ENCODE data around the gene ANKAR.
"Not testable (repeated sequence)": the region's sequence is repeated elsewhere in the genome, so short reads cannot be mapped to it uniquely, and the experiment has no call there.

The ANKAR gene

DNA sequence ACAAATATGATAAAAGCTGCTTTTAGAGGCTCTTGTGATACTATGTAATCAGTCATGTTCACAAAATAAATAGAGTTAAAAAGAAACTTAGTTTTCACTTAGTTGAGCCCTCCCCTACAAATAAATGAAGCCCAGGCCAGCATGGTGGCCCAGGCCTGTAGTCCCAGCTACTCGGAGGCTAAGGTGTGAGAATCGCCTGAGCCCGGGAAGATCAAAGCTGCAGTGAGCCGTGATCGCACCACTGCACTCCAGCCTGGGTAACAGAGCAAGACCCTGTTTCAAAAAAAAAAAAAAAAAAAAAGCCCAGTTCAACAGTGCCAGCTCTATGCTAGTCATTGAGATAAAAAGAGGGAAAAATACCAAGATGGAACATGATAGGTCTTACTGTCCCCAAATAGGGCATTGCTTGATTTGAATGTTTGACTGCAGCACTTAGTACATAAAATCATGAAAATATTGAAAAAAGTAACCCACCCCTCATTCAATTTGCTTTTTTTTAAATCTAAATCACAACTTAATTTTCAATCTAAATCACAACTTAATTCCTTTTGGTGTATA, 11.7 kb upstream of the ANKAR start:
- Histone ChIP-seq H3K4me3 (ENCODE audit: low read length) (no peak overlapping the region), H3K27me3 (ENCODE audit: control insufficient read depth, insufficient read depth, low read length) (no peaks in the 10 kb centered on the region), H3K9ac (ENCODE audit: low read length) (peak overlapping the region; percentile 8), H3K4me1 (ENCODE audit: control insufficient read depth, insufficient read depth, low read length) (peaks cover 14% of the 10 kb centered on the region), H3K36me3 (ENCODE audit: control insufficient read depth, insufficient read depth, low read length) (no peaks in the 10 kb centered on the region), H3K9me3 (ENCODE audit: control insufficient read depth, low read length) (no peaks in the 10 kb centered on the region)

DNA sequence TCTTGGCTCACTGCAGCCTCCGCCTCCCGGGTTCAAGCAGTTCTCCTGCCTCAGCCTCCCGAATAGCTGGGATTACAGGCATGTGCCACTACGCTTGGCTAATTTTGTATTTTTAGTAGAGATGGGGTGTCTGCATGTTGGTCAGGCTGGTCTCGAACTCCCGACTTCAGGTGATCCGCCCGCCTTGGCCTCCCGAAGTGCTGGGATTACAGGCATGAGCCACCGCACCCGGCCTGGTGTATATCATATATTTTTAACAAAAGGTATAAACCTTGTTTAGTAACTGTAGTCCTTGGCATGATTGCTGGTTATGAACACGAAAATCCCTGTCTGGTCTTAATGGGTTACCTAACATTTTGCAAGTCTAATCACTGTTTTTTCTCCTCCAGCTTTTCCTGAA, 11.2 kb upstream of the ANKAR start:
- not testable (repeated sequence) for H3K36me3 ChIP-seq (ENCODE audit: control insufficient read depth, insufficient read depth, low read length); H3K9me3 ChIP-seq (ENCODE audit: control insufficient read depth, low read length); H3K9ac ChIP-seq (ENCODE audit: low read length); H3K27me3 ChIP-seq (ENCODE audit: control insufficient read depth, insufficient read depth, low read length); H3K4me1 ChIP-seq (ENCODE audit: control insufficient read depth, insufficient read depth, low read length); H3K4me3 ChIP-seq (ENCODE audit: low read length)

DNA sequence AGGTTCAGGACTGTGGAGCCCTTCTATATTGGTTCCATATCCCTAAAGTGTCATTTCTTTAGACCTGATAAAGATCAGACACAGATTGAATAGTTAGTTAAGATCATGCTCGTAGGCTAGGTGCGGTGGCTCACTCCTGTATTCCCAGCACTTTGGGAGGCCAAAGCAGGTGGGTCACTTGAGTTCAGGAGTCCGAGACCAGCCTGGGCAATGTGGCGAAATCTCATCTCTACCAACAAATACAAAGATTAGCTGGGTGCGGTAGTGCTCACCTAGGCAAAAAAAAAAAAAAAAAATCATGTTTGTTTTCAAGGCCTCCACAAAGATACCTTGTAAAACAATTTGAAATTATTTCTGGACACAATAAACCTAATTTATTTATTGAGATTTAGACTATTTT, 4.6 kb upstream of the ANKAR start:
- Histone ChIP-seq H3K9ac (ENCODE audit: low read length) (no peak overlapping the region), H3K4me3 (ENCODE audit: low read length) (no peak overlapping the region), H3K36me3 (ENCODE audit: control insufficient read depth, insufficient read depth, low read length) (no peaks in the 10 kb centered on the region), H3K27me3 (ENCODE audit: control insufficient read depth, insufficient read depth, low read length) (no peaks in the 10 kb centered on the region), H3K4me1 (ENCODE audit: control insufficient read depth, insufficient read depth, low read length) (no peaks in the 10 kb centered on the region), H3K9me3 (ENCODE audit: control insufficient read depth, low read length) (no peaks in the 10 kb centered on the region)

DNA sequence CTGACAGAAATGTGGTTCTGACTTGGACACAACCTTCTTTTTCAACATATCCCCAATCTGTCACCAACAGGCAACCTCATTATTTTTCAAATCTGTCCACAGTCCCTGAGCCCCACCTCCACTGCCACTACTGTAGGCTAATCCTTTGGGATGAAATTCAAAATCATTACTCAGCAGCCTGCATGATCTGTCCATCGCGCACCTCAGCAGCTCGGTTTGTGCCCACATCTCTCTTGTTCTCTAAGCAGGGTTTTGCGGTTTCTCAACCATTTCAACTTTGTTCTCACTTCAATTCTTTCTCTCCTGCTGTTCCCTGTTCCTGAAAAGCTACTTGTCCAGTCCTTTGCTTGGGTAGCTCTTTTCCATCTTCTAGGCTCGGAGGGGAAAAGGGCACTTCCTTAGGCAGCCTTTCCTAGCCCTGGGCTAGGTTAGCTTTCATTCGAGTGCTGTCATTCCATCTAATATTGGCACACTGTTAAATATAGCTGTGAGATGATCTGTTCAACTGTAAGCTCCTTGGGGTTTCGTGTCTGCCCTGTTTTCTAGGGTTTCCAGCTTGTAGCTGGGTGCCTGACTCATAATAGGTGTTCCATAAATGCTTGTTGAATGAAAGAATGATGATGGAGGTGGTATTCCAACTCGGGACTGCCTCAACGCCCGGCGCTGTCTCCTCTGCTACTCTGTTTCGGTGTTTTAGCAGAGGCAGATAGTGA, 653 bp upstream of the ANKAR start:
- Histone ChIP-seq H3K27me3 (ENCODE audit: control insufficient read depth, insufficient read depth, low read length) (no peaks in the 10 kb centered on the region), H3K9me3 (ENCODE audit: control insufficient read depth, low read length) (no peaks in the 10 kb centered on the region), H3K4me1 (ENCODE audit: control insufficient read depth, insufficient read depth, low read length) (no peaks in the 10 kb centered on the region), H3K9ac (ENCODE audit: low read length) (peak overlapping the region; percentile 99), H3K36me3 (ENCODE audit: control insufficient read depth, insufficient read depth, low read length) (no peaks in the 10 kb centered on the region), H3K4me3 (ENCODE audit: low read length) (no peak overlapping the region)

DNA sequence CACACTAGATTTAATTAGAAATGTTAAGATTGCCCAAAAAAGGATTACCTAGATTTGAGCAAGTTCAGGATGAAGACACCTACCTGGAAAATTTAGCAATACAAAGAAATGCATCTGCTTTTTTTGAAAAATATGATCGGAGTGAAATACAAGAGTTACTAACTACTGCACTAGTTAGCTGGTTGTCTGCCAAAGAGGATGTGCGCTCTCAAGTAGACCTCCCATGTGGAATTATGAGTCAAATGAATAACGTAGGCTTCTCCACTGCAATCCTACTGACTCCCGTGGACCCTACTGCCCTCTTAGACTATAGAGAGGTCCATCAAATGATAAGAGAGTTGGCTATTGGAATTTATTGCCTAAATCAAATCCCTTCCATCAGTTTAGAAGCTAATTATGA, 2.0 kb downstream of the ANKAR start:
- Histone ChIP-seq H3K4me1 (ENCODE audit: control insufficient read depth, insufficient read depth, low read length) (no peaks in the 10 kb centered on the region), H3K36me3 (ENCODE audit: control insufficient read depth, insufficient read depth, low read length) (no peaks in the 10 kb centered on the region), H3K4me3 (ENCODE audit: low read length) (no peak overlapping the region), H3K27me3 (ENCODE audit: control insufficient read depth, insufficient read depth, low read length) (no peaks in the 10 kb centered on the region), H3K9ac (ENCODE audit: low read length) (no peak overlapping the region), H3K9me3 (ENCODE audit: control insufficient read depth, low read length) (no peaks in the 10 kb centered on the region)

DNA sequence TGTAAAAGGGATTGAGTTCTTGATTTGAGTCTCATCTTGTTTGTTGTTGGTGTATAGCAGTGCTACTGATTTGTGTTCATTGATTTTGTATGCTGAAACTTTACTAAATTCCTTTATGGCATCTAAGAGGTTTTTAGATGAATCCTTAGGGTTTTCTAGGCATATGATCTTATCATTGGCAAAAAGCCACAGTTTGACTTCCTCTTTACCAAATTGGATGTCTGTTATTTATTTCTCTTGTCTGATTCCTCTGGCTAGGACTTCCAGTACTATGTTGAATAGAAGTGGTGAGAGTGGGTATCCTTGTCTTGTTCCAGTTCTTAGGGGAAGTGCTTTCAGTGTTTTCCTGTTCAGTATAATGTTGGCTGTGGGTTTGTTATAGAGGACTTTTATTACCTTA, 4.8 kb downstream of the ANKAR start:
- H3K9me3 ChIP-seq (ENCODE audit: control insufficient read depth, low read length) = no peaks in the 10 kb centered on the region
- H3K4me3 ChIP-seq (ENCODE audit: low read length) = no peak overlapping the region
- no peaks in the 10 kb centered on the region for H3K36me3 ChIP-seq (ENCODE audit: control insufficient read depth, insufficient read depth, low read length)
- no peaks in the 10 kb centered on the region for H3K4me1 ChIP-seq (ENCODE audit: control insufficient read depth, insufficient read depth, low read length)
- H3K9ac ChIP-seq (ENCODE audit: low read length) = no peak overlapping the region
- H3K27me3 ChIP-seq (ENCODE audit: control insufficient read depth, insufficient read depth, low read length) = no peaks in the 10 kb centered on the region

DNA sequence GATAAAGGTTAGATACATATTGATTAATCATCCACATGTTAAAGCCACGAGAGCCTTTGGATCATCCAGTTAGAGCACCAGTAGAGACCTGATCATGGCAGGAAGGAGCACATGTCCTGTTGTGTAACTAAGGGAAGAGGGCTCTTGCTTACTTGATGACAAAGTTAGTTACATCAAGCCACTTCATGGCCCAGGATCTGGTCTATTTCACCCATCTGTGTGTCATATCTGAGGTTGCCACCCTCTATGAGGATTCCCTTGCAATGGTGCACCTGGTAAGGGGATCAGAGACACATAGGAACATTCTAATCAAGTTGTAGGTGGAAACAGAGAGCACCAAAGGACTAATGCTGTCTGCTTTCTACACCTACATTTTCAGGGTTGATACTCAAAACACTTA, 6.7 kb downstream of the ANKAR start:
- Histone ChIP-seq H3K36me3 (ENCODE audit: control insufficient read depth, insufficient read depth, low read length) (no peaks in the 10 kb centered on the region), H3K4me3 (ENCODE audit: low read length) (no peak overlapping the region), H3K9ac (ENCODE audit: low read length) (no peak overlapping the region), H3K9me3 (ENCODE audit: control insufficient read depth, low read length) (no peaks in the 10 kb centered on the region), H3K4me1 (ENCODE audit: control insufficient read depth, insufficient read depth, low read length) (peaks cover 5% of the 10 kb centered on the region), H3K27me3 (ENCODE audit: control insufficient read depth, insufficient read depth, low read length) (no peaks in the 10 kb centered on the region)

DNA sequence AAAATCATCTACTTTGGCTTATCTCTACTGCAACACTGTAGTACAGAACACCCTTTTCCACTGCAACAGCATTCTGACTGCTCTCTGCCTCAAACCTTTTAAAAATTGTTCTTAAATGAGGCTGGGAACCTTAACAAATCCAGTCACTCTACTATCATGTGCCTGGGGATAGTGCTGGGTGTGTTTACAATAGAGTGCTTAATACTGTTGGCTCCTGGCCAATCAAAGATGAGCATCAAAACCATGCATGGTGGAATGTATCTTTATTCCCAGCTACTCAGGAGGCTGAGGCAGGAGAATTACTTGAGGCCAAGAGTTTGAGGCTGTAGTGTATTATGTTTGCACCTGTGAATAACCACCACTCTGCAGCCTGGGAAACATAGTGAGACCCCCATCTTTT, 7.4 kb downstream of the ANKAR start:
- H3K9ac ChIP-seq (ENCODE audit: low read length) = no peak overlapping the region
- H3K4me3 ChIP-seq (ENCODE audit: low read length) = no peak overlapping the region

DNA sequence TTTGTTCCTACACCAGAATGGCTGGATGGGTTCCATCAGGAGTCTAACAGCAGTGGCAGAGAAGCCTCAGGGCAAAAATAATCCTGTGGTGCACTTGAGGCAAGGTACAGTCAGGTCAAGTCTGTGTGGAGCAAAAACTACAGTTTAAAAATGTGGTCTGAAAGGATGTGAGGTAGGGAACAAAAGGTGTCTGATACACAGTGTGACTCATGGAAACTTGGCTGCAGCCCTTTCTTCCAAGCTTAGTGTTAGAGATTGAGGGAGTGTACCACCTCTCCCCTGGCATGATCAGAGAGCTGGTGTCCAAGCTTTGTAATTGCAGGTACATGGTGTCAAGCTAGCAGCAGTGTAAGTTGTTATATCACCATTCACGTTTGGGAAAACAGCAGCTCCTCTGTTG, 8.9 kb downstream of the ANKAR start:
- H3K4me1 ChIP-seq (ENCODE audit: control insufficient read depth, insufficient read depth, low read length) = peaks cover 5% of the 10 kb centered on the region
- H3K4me3 ChIP-seq (ENCODE audit: low read length) = no peak overlapping the region
- no peak overlapping the region for H3K9ac ChIP-seq (ENCODE audit: low read length)
- no peaks in the 10 kb centered on the region for H3K27me3 ChIP-seq (ENCODE audit: control insufficient read depth, insufficient read depth, low read length)
- no peaks in the 10 kb centered on the region for H3K9me3 ChIP-seq (ENCODE audit: control insufficient read depth, low read length)
- H3K36me3 ChIP-seq (ENCODE audit: control insufficient read depth, insufficient read depth, low read length) = no peaks in the 10 kb centered on the region

More for the DNA sequence above, 7.4 kb downstream of the ANKAR start:
- Histone ChIP-seq H3K9me3 (ENCODE audit: control insufficient read depth, low read length) (no peaks in the 10 kb centered on the region), H3K27me3 (ENCODE audit: control insufficient read depth, insufficient read depth, low read length) (no peaks in the 10 kb centered on the region), H3K4me1 (ENCODE audit: control insufficient read depth, insufficient read depth, low read length) (peaks cover 5% of the 10 kb centered on the region), H3K36me3 (ENCODE audit: control insufficient read depth, insufficient read depth, low read length) (no peaks in the 10 kb centered on the region)

DNA sequence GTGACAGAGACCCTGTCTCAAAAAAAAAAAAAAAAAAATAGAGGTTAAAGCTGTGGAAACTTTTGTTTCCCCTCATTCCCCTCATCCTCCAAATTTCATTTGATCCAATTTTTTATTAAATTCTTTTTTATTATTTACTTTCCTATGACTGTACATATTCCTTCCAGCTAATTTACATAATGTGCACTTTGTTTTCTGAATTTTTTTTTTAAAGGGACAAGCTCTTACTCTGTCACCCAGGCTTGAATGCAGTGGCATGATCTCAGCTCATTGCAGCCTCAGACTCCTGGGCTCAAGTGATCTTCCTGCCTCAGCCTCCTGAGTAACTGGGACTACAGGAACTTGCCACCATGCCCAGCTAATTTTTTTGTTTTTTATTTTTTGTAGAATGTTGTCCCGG, 10.3 kb downstream of the ANKAR start:
- Histone ChIP-seq H3K36me3 (ENCODE audit: control insufficient read depth, insufficient read depth, low read length) (no peaks in the 10 kb centered on the region), H3K9ac (ENCODE audit: low read length) (no peak overlapping the region), H3K9me3 (ENCODE audit: control insufficient read depth, low read length) (no peaks in the 10 kb centered on the region), H3K27me3 (ENCODE audit: control insufficient read depth, insufficient read depth, low read length) (no peaks in the 10 kb centered on the region), H3K4me3 (ENCODE audit: low read length) (no peak overlapping the region), H3K4me1 (ENCODE audit: control insufficient read depth, insufficient read depth, low read length) (peaks cover 5% of the 10 kb centered on the region)

DNA sequence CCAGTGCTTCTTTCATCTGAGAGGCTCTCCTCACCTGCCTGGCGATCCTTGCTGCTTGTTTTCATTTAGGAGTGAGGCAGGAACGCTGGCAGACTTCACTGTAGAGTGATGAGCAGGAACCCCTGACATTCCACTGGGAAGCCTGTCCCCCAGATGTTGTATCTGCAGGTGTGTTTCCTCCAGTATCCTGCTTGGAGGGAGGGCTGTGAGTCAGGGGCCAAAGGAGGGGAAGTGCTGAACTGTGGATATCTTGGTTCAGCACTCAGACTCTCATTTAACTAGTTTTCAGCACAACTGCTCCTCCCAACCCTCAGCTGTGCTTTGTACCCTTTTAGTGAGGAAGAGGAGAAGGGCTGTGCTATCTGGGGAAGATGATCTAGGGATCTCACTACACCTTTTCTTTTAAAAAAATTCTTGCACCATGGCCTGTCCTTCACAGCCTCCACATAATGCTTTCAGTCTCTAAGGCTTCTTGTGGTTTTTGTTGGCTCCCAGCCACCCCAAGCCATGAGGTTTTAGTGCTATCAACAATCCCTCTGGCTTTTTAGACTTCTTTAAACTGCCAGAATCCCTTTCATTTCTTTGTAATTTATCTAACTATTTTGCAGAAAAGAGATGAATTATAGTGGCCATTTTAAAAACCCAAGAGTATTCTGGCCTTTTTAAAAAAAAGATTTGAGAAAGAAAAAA, 11.2 kb downstream of the ANKAR start:
- Histone ChIP-seq H3K9me3 (ENCODE audit: control insufficient read depth, low read length) (no peaks in the 10 kb centered on the region), H3K4me3 (ENCODE audit: low read length) (no peak overlapping the region), H3K9ac (ENCODE audit: low read length) (no peak overlapping the region), H3K27me3 (ENCODE audit: control insufficient read depth, insufficient read depth, low read length) (no peaks in the 10 kb centered on the region), H3K36me3 (ENCODE audit: control insufficient read depth, insufficient read depth, low read length) (no peaks in the 10 kb centered on the region), H3K4me1 (ENCODE audit: control insufficient read depth, insufficient read depth, low read length) (peaks cover 5% of the 10 kb centered on the region)

DNA sequence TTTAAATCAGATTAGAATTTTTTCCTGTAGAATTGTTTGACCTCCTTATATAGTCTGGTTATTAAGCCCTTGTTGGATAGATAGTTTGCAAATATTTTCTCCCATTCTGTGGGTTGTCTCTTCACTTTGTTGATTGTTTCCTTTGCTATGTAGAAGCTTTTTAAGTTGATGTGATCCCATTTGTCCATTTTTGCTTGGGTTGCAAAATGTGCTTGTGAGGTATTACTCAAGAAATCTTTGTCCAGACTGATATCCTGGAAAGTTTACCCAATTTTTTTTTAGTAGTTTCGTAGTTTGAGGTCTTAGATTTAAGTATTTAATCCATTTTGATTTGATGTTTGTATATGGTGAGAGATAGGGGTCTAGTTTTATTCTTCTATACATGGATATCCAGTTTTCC, 13.3 kb downstream of the ANKAR start:
- H3K4me3 ChIP-seq (ENCODE audit: low read length); H3K27me3 ChIP-seq (ENCODE audit: control insufficient read depth, insufficient read depth, low read length); H3K4me1 ChIP-seq (ENCODE audit: control insufficient read depth, insufficient read depth, low read length); H3K9ac ChIP-seq (ENCODE audit: low read length); H3K36me3 ChIP-seq (ENCODE audit: control insufficient read depth, insufficient read depth, low read length); H3K9me3 ChIP-seq (ENCODE audit: control insufficient read depth, low read length): not testable (repeated sequence)

Data from mucosa of stomach (tissue), 1 donor.